ENCODE data around the gene WDR4. TPM values are rescaled to one million over a fixed set of nuclear protein-coding genes. Genes with fewer than 3 reads are reported as not detected.
"Not testable (repeated sequence)": the region's sequence is repeated elsewhere in the genome, so short reads cannot be mapped to it uniquely, and the experiment has no call there.

WDR4 gene
- total RNA-seq, 1 experiment from 2014 or later, result 55.3 TPM

DNA sequence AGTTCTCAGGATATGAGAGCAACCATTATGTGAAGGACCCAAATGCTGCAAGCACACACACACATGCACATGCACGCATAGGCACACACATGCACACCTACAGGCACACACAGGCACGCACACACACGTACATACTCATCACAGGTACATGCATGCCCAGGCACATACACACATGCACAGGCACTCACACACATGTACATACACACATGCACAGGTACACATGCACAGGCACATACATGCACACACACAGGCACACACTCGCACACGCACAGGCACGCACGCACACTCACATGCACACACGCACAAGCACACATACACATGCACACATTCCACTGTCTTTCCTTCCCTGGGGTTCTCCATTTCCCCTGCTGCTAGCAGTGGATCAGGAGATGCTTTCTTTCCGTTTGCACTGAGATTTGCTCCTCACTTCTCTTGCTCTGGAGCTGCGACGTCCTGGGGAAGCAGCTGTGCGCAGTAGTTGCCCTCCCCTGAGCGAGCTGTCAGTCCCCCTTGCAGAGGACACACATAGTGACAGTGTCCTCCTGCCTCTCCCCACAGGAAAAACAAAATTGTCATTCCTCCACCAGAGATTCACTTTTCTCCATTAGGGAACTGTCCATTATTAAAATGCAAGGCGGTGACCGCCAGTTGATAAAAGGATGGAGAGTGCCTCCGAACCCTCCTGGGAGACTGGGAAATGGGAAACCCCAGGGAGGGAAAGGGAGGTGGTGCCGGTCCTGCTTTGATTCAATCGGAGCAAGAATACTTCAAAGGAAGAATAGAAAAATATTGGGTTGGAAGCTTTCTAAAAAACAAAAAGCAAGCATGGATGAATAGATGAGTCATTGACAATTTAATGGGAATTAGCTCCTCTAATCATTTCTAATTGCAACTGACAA, 69.5 kb downstream of the WDR4 start:
- Histone ChIP-seq H3K4me1 (ENCODE audit: insufficient read depth, low read length, poor library complexity, severe bottlenecking) (no peaks in the 10 kb centered on the region), H3K27ac (ENCODE audit: low read depth, low read length, poor library complexity, severe bottlenecking) (no peak overlapping the region), H3K4me3 (ENCODE audit: low read depth, low read length, poor library complexity, severe bottlenecking) (no peak overlapping the region), H3K9me3 (ENCODE audit: low read depth, low read length, poor library complexity, severe bottlenecking) (peaks cover 12% of the 10 kb centered on the region), H3K36me3 (ENCODE audit: insufficient read depth, low read length, poor library complexity, severe bottlenecking) (no peaks in the 10 kb centered on the region), H3K27me3 (replicated peaks; ENCODE audit: insufficient read depth, low read depth, low read length, poor library complexity) (no peaks in the 10 kb centered on the region)
- no TSS peak for BruUV-seq (replicated peaks)
- ChIA-PET CTCF (no interaction called here), POLR2A (ENCODE audit: low non-redundant PET) (no interaction called here)
- TF ChIP-seq EZH2 (IDR thresholded peaks at IDR 0.05; ENCODE audit: borderline replicate concordance, low read depth, low read length, poor library complexity, severe bottlenecking), result no peak
- TF ChIP-seq, protein P1, sequence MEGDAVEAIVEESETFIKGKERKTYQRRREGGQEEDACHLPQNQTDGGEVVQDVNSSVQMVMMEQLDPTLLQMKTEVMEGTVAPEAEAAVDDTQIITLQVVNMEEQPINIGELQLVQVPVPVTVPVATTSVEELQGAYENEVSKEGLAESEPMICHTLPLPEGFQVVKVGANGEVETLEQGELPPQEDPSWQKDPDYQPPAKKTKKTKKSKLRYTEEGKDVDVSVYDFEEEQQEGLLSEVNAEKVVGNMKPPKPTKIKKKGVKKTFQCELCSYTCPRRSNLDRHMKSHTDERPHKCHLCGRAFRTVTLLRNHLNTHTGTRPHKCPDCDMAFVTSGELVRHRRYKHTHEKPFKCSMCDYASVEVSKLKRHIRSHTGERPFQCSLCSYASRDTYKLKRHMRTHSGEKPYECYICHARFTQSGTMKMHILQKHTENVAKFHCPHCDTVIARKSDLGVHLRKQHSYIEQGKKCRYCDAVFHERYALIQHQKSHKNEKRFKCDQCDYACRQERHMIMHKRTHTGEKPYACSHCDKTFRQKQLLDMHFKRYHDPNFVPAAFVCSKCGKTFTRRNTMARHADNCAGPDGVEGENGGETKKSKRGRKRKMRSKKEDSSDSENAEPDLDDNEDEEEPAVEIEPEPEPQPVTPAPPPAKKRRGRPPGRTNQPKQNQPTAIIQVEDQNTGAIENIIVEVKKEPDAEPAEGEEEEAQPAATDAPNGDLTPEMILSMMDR (conservative IDR thresholded peaks at IDR 0.05; ENCODE audit: low read depth, low read length), result no peak
- intact Hi-C loops (cut with micrococcal nuclease; ENCODE audit: unreplicated experiment), result loop anchor here (10.0 kb wide), 1 partner anchor 65 kb away; no protein-coding TSS in a partner anchor
- DNase-seq (ENCODE audit: low spot score), result no peak

DNA sequence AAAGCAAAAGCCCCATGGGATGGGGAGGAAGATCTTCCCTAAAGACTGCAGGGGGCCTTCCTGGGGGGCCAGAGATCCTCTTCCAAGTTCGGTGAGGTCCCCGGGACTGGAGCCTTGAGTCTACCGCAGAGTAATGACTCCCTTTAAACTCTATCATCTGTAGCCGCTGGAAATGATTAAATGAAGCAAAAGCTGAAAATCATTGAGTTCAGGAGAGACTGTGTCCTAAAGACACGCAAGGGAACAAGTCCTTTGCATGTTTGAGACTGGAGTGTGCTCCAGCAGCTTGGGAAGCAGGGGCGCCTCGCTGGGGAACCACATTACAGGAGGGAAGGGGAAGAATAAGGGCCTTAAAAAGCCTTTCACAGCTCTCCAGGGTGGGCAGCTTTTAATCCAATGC, 70.2 kb downstream of the WDR4 start:
- Histone ChIP-seq H3K27ac (ENCODE audit: low read depth, low read length, poor library complexity, severe bottlenecking) (no peak overlapping the region), H3K4me3 (ENCODE audit: low read depth, low read length, poor library complexity, severe bottlenecking) (no peak overlapping the region), H3K36me3 (ENCODE audit: insufficient read depth, low read length, poor library complexity, severe bottlenecking) (no peaks in the 10 kb centered on the region), H3K27me3 (replicated peaks; ENCODE audit: insufficient read depth, low read depth, low read length, poor library complexity) (no peaks in the 10 kb centered on the region), H3K9me3 (ENCODE audit: low read depth, low read length, poor library complexity, severe bottlenecking) (peaks cover 6% of the 10 kb centered on the region), H3K4me1 (ENCODE audit: insufficient read depth, low read length, poor library complexity, severe bottlenecking) (no peaks in the 10 kb centered on the region)
- ChIA-PET CTCF (no interaction called here), POLR2A (ENCODE audit: low non-redundant PET) (no interaction called here)
- BruUV-seq (replicated peaks), result no TSS peak
- intact Hi-C loops (cut with micrococcal nuclease; ENCODE audit: unreplicated experiment), result loop anchor here (10.0 kb wide), 1 partner anchor 64 kb away; no protein-coding TSS in a partner anchor
- DNase-seq (ENCODE audit: low spot score), result no peak
- no peak for TF ChIP-seq EZH2 (IDR thresholded peaks at IDR 0.05; ENCODE audit: borderline replicate concordance, low read depth, low read length, poor library complexity, severe bottlenecking)
- TF ChIP-seq, protein P1 (conservative IDR thresholded peaks at IDR 0.05; ENCODE audit: low read depth, low read length), result no peak

DNA sequence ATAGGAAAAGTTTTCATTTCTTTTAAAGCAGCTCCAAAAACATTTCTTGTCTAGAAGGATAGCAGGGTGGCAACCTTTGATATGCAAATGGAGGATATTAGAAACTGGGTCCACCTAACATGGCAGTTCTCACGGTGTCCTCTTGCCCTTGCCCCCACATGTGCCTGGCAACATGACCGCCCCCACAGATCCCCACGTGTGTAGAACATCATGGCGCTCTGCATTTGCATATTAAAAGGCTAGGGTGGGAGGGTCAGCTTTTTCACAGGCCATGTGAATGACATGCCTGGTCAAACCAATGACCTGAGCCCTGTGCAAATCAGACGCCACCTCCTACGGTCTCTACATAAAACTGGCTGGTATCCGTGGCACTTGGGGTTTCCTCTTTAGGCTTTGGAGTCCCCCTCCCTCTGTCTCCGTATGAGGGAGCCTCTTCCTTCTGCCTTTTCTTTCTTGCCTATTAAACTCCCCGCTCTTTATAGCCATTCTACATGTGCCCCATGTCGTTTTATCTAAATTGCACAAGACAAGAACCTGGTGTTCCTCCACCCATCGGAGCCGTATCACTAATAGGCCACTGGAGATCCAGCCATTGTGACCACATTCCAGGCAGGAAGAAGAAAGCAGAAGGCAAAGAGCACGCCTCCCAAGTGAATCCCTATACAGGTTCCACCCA, 71.3 kb downstream of the WDR4 start:
- ChIA-PET POLR2A (ENCODE audit: low non-redundant PET) (no interaction called here), CTCF (no interaction called here)
- Histone ChIP-seq H3K27ac (ENCODE audit: low read depth, low read length, poor library complexity, severe bottlenecking) (no peak overlapping the region), H3K27me3 (replicated peaks; ENCODE audit: insufficient read depth, low read depth, low read length, poor library complexity) (no peaks in the 10 kb centered on the region), H3K36me3 (ENCODE audit: insufficient read depth, low read length, poor library complexity, severe bottlenecking) (no peaks in the 10 kb centered on the region), H3K4me1 (ENCODE audit: insufficient read depth, low read length, poor library complexity, severe bottlenecking) (no peaks in the 10 kb centered on the region), H3K4me3 (ENCODE audit: low read depth, low read length, poor library complexity, severe bottlenecking) (no peak overlapping the region), H3K9me3 (ENCODE audit: low read depth, low read length, poor library complexity, severe bottlenecking) (no peaks in the 10 kb centered on the region)
- no TSS peak for BruUV-seq (replicated peaks)
- DNase-seq (ENCODE audit: low spot score), result no peak
- intact Hi-C loops (cut with micrococcal nuclease; ENCODE audit: unreplicated experiment), result loop anchor here (10.0 kb wide), 1 partner anchor 63 kb away; no protein-coding TSS in a partner anchor
- TF ChIP-seq, protein P1 (conservative IDR thresholded peaks at IDR 0.05; ENCODE audit: low read depth, low read length), result no peak
- TF ChIP-seq EZH2 (IDR thresholded peaks at IDR 0.05; ENCODE audit: borderline replicate concordance, low read depth, low read length, poor library complexity, severe bottlenecking), result no peak

GRCh38 chr21:42807293-42807895, 71.9 kb downstream of the WDR4 start:
- POLR2A ChIA-PET (ENCODE audit: low non-redundant PET); H3K4me1 ChIP-seq (ENCODE audit: insufficient read depth, low read length, poor library complexity, severe bottlenecking); BruUV-seq (replicated peaks): not testable (repeated sequence)

More at GRCh38 chr21:42807293-42807895, 71.9 kb downstream of the WDR4 start:
- CTCF ChIA-PET; H3K27me3 ChIP-seq (replicated peaks; ENCODE audit: insufficient read depth, low read depth, low read length, poor library complexity); DNase-seq (ENCODE audit: low spot score); H3K27ac ChIP-seq (ENCODE audit: low read depth, low read length, poor library complexity, severe bottlenecking); H3K9me3 ChIP-seq (ENCODE audit: low read depth, low read length, poor library complexity, severe bottlenecking); H3K36me3 ChIP-seq (ENCODE audit: insufficient read depth, low read length, poor library complexity, severe bottlenecking); H3K4me3 ChIP-seq (ENCODE audit: low read depth, low read length, poor library complexity, severe bottlenecking): not testable (repeated sequence)
- intact Hi-C loops (cut with micrococcal nuclease; ENCODE audit: unreplicated experiment), result loop anchor here (10.0 kb wide), 1 partner anchor 63 kb away; no protein-coding TSS in a partner anchor
